ENCODE data around the gene KLF6.

The KLF6 gene

GRCh38 chr10:3760083-3760482, 24.9 kb downstream of the KLF6 start:
- in situ Hi-C loops (cut with HindIII; ENCODE audit: low sequenced_read_pairs) = no loop called here

GRCh38 chr10:3759397-3759796, 25.6 kb downstream of the KLF6 start:
- DNase-seq (ENCODE audit: low read depth) = no peak
- in situ Hi-C loops (cut with HindIII; ENCODE audit: low sequenced_read_pairs) = no loop called here
- TF ChIP-seq CTCF (IDR thresholded peaks at IDR 0.05; ENCODE audit: low read depth, low read length, missing control alignments) = no peak
- H3K4me3 ChIP-seq (ENCODE audit: low read depth, low read length) = no peak overlapping the region

More at GRCh38 chr10:3760083-3760482, 24.9 kb downstream of the KLF6 start:
- no peak overlapping the region for H3K4me3 ChIP-seq (ENCODE audit: low read depth, low read length)
- TF ChIP-seq CTCF (IDR thresholded peaks at IDR 0.05; ENCODE audit: low read depth, low read length, missing control alignments) = no peak
- no peak for DNase-seq (ENCODE audit: low read depth)

GRCh38 chr10:3758491-3758970, 26.5 kb downstream of the KLF6 start:
- DNase-seq (ENCODE audit: low read depth) = no peak
- no peak overlapping the region for H3K4me3 ChIP-seq (ENCODE audit: low read depth, low read length)
- TF ChIP-seq CTCF (IDR thresholded peaks at IDR 0.05; ENCODE audit: low read depth, low read length, missing control alignments) = no peak
- in situ Hi-C loops (cut with HindIII; ENCODE audit: low sequenced_read_pairs) = no loop called here

- no peak for TF ChIP-seq CTCF (IDR thresholded peaks at IDR 0.05; ENCODE audit: low read depth, low read length, missing control alignments)
- in situ Hi-C loops (cut with HindIII; ENCODE audit: low sequenced_read_pairs) = no loop called here
- H3K4me3 ChIP-seq (ENCODE audit: low read depth, low read length) = no peak overlapping the region
- no peak for DNase-seq (ENCODE audit: low read depth)
Observed at GRCh38 chr10:3757638-3758490, 27.1 kb downstream of the KLF6 start.

- no peak overlapping the region for H3K4me3 ChIP-seq (ENCODE audit: low read depth, low read length)
- in situ Hi-C loops (cut with HindIII; ENCODE audit: low sequenced_read_pairs) = no loop called here
- no peak for DNase-seq (ENCODE audit: low read depth)
- TF ChIP-seq CTCF (IDR thresholded peaks at IDR 0.05; ENCODE audit: low read depth, low read length, missing control alignments) = no peak
Observed at GRCh38 chr10:3757250-3757637, 27.8 kb downstream of the KLF6 start.

DNA sequence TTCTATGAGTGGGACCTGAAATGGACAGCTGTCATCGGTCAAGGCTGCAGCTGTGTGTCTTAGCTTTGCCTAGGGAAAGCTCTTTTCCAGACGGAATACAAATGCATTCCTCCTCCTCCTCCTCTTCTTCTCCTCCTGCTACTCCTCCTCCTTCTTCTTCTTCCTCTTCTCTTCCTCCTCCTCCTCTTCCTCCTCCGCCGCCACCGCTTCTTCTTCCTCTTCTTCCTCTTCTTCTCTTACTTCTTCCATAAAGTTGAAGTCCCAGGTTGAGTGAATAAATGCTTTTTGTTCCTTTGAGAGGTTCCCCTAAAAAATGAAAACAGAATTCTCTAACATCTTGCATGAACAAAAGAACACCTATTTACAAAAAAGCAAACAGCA, 28.7 kb downstream of the KLF6 start:
- TF ChIP-seq CTCF (IDR thresholded peaks at IDR 0.05; ENCODE audit: low read depth, low read length, missing control alignments) = no peak
- in situ Hi-C loops (cut with HindIII; ENCODE audit: low sequenced_read_pairs) = no loop called here
- H3K4me3 ChIP-seq (ENCODE audit: low read depth, low read length) = no peak overlapping the region
- DNase-seq (ENCODE audit: low read depth) = no peak

All from astrocyte of the cerebellum (primary cell).